Stimulated activated CD8-positive, alpha-beta memory T cell treated with anti-CD3 and anti-CD28 coated beads, Interleukin-7, amount 100 ng/mL, for 48 hours (primary cell): Measurements from ENCODE around the gene CEP89.
"Not testable (repeated sequence)": the region's sequence is repeated elsewhere in the genome, so short reads cannot be mapped to it uniquely, and the experiment has no call there.

ENCODE experiments used
- DNase-seq, 2 donors: peaks; one replicate each; pipeline ENCODE4 v3.0.0-alpha.2; 2020; ENCODE audit warnings: low read depth in 1 of 2; ENCODE audit errors: extremely low read depth in 1 of 2

CEP89 gene

DNA sequence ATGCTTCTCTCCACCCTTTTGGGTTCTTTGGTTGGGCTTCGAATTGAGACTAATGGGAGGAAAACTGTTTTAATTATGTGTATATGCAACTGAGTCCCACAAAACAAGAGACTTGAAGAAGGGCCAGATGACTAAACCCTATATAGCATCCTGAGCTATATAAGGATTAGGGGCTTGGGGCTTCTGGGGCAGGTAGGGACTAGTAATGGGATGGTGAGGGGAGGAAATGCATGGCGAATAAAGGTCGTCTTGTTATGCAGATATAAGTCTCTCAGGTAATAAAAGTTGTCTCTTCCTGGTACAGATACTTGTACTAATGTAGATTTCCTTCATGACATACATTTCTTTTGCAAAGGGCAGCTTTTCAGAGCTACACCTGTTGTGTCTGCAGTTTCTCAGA is 99.4 kb downstream of the CEP89 start:
- DNase-seq, result no peak

DNA sequence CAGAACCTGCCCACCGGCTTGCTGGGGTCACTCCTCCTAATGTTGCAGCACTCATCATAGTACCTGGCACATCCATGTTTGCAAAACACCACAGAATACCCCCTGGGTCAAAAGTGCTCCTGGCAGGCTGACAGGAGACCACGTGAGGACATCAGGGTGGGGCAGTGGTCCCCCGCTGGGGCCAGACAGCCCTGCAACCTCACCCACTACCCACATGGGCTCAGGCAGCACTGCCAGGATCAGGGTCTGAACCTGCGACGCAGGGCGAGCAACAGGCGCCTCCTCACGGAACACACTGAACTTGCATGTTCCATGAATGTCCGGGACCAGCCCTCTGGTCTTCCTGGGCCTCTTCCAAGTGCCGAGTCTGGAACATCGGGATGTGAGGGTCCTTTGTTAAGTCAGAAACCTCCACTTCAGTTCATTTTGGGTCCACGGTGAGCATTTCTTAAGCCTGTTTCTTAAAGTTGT is 100.7 kb downstream of the CEP89 start:
- DNase-seq, result no peak

DNA sequence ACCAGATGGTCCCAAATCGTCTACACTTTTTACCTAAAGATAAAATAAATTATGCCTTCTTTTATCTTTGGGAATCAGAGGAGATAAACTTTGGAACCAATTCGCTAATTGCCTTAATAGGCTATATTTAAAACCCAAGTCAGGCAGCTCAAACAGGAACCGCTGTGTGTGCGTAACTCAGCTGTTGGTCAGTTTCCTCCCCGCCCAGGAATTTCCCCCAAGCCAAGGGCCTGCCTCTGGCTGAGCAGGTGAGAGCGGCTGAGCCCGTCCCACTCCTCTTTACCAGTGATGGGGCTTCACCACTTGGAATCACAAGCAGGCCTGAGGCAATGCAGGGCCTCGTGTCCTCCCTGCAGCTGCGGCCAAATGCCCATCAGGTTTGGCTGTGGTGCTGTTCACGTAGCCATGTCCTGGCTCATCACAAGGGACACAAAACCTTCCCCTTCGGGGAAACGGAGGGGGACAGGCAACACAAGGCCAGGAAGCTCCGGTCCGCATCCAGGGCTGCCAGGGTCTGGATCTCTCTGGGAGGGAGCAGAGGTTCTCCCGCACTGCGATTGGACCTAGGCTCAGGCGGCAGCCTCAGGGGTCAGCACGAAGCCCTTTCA is 101.7 kb downstream of the CEP89 start:
- DNase-seq, result no peak

DNA sequence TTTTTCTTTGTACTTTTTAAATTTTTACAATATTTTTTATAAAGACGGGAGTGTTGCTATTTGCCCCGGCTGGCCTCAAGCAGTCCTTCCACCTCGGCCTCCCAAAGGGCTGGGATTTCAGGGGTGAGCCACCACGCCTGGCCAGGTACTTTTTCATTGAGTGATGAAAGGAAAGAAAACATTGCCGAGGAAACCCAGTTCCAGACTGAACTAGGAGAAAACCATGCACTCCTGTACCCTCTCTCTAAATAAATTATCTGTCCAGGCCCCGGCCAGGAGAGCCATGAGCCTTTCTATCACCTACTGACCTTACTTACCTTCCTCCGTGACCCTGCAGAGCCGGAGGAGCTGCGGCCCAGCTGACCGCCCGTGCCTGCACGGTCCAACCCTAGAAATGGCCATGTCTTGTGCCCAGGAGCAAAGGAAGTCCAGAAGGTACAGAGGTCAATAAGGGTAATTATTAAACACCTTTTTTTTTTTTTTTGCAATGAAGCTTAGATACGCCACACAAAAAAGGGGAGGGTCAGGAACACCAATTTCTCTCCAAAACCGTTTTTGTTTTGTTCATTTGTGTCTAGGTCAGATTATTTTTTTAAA is 102.3 kb downstream of the CEP89 start, which contains the start of gene SLC7A9:
SLC7A9 (minus strand) TSS at position 399 of the 597 bp plus-strand sequence. CDS start 1,233 bp downstream, outside the sequence.
- no peak for DNase-seq

DNA sequence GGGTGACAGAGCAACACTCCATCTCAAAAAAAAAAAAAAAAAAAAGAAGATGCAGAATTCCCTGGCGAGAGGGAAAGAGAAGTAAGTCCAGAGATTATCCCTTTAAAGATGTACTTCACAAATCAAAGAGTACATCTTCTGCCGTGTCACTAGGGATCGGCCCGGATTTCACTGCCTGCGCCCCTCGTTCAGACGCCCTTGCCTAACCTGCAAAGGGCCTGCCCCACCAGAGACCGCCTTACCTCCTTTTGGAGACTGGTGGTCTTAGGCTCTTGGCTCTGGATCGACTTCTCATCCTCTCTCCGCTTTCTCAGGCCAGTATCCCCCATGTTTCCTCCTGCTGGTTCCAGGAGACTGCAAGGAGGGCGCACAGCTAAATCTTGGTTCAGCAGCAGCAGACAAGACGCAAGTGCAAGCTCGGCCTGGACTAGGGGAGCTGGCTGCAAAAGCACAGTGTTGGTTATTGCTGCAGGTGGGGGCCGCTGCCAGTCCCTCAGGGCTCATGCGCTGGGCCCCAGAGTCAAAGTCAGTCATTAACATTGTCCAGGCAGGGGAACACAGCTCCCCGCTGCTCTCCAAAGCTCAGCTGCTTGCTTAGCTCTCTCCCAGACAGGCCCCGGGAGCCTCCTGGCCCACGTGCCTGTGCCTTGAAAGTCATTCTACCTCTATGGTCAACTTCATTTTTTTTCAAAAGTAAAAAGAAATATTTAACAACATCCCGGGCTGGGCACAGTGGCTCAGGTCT is 103.4 kb downstream of the CEP89 start:
- no peak for DNase-seq

DNA sequence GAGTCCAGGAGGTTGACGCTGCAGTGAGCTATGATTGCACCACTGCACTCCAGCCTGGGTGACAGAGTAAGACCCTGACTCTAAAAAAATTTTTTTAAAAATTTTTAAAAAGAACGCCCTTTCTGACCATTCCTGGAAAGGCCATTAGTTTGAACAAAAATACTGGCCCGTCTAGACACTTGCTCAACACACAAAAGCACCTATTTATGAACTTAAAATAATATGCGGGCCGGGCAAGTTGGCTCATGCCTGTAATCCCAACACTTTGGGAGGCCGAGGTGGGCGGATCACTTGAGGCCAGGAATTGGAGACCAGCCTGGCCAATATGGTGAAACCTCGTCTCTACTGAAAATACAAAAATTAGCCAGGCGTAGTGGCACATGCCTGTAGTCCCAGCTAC is 104.3 kb downstream of the CEP89 start:
- DNase-seq, result not testable (repeated sequence)

DNA sequence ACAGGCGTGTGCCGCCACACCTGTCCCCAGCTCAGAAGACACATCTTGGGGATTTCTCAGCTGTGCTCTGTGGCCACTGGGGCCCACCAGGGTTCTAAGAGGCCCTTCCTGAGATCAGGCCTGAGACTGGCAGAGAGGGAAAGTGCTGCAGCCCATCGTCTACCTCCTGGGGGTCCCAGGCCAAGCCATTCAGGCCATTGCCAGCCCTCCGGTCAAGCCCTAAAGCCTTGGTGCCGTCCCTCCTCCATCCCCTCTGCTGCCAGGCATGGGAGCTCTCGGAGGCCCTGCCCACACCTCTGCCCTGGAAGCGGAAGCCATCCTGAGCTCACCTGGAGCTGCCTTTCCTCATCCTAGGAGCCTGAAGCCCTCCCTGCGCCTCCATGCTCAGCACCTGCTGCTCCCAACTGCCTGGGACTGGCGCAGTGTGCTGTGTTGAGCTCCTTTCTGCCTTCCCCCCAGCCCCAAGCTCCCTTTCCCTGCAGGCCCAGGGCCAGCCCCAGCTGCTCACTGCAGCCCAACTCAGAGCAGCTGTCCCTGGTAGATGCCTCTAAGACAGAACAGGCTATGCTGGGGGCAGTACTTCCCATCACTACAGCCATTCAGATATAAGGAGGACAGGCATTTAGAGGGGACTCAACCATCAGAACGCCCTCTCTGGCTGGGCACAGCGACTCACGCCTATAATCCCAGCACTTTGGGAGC is 105.0 kb downstream of the CEP89 start:
- DNase-seq, result no peak

DNA sequence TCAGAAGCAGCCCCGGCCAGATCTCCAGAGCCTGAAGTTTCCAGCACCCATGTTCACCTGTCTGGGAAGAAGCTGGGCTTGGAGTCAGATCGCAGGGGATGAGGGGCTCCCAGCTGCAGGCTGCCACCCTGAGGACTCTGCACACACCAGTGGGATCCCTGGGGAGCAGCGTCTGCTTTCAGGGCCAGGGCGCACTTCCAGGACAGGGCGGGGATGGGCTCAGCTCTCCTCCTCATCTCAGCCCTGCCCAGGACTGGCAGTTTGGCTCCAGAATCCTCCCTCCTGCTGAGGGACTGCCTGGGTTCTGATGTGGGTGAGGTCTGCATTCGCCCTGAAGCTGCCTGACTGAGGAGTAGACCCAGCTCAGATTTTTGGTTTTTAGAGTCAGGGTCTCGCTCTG is 105.7 kb downstream of the CEP89 start:
- no peak for DNase-seq

DNA sequence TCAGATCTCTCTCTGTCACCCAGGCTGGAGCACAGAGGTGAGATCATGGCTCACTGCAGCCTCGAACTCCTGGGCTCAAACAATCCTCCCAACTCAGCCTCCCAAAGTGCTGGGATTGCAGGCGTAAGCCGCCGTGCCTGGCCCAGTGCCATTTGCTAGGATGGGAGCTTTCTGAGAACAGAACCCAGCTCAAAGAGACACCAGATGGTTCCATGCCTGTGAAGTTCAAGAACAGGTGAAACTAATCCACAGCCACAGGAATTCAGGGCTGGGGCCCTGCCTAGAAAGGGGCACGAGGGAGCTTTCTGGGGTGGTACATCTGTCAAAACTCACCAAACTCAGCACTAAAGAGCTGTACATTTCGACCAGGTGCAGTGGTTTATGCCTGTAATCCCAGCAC is 106.4 kb downstream of the CEP89 start:
- DNase-seq, result no peak

DNA sequence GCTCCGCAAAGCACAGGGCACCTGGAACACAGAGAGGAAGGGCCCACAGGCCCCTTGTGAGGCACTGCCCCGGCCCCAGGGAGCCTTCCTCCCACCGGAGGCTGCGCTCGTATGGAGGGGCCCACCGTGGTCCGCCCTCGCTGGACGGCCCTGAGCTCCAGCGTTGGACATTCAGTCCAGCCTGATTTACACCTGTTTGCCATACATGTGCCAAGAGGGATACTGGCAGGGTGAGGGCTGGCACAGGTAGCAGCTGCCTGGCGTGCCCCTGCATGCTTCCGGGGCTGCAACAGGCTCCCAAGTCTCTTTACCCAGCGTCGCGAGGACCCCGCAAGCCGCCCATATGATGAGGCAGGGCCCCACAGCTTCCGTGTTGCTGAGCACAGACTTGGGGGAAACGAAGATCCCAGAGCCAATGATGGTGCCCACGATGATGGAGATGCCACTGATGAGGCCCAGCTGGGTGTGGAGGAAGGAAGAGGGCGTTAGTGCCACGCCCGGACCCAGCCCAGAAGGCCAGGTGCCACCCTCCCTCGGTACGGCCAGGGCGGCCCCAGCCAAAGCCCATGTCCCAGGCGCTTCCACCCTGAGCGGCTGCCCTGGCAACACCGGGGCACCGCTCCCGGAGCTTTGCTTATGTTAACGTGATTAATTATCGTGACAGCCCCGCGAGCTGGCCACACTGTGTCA is 107.3 kb downstream of the CEP89 start:
- DNase-seq, result no peak

DNA sequence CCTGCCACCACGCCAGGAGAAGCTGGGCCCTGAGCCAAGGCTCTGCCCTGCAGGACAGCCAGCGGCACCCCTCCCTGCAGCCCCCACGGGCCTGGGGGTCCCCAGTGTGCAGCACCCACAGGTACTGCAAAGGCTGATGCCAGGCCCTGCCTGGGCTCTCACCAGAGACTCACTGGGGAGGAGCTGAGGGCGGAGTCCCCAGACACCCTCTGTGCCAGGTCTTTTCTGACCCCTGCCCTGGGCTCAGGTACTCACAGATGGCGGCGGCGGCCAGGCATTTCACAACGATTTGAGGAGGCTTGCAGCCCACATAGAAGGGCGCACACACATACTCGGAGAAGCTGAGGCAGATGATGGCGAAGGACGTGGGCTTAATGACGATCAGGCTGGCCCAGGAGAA is 107.9 kb downstream of the CEP89 start:
- DNase-seq, result no peak

DNA sequence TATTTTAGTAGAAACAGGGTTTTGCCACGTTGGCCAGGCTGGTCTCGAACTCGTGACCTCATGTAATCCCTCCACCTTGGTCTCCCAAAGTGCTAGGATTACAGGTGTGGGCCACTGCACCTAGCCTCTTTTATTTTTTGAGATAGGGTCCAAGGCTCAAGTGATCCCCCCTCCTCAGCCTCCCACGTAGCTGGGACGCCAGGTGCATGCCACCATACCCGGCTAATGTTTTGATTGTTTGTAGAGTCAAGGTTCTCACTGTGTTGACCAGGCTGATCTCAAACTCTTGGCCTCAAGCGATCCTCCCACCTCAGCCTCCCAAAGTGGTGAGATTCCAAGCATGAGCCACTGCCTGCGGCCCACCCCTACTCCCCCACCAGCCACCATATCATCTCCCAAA is 108.5 kb downstream of the CEP89 start:
- DNase-seq, result no peak

DNA sequence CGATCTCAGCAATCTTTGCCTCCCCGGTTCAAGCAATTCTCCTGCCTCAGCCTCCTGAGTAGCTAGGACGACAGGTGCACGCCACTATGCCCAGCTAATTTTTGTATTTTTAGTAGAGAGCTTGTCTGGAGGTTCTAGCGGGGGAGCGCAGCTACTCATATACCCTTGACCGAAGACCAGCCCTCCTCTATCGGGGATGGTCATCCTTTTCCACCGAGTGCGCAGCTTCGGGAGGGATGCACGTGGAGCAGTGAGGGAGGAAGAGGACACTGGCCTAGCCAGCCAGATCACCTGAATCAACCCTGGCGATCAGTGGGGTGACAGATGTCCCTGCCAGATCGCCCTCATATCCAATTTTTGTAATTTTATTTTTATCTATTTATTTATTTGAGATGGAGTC is 109.0 kb downstream of the CEP89 start:
- no peak for DNase-seq

DNA sequence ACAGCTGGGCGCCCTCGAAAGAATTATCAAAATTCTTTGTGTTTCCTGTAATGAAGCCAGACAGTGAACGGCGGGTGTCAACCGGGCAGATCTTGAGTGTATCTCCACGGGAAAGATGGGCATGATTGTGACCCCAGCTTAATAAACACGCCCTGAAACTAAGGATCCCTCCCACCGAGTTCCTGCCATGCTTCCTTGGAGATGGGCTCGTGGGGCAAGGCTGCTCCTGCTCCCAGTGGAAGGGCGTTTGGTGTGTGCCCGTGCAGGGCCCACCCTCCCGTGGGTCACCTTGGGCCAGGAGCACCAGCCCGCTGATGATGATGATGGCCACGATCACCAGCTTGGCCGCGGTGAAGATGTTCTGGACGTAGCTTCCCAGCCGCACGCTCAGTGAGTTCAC is 109.6 kb downstream of the CEP89 start:
- DNase-seq, result no peak

DNA sequence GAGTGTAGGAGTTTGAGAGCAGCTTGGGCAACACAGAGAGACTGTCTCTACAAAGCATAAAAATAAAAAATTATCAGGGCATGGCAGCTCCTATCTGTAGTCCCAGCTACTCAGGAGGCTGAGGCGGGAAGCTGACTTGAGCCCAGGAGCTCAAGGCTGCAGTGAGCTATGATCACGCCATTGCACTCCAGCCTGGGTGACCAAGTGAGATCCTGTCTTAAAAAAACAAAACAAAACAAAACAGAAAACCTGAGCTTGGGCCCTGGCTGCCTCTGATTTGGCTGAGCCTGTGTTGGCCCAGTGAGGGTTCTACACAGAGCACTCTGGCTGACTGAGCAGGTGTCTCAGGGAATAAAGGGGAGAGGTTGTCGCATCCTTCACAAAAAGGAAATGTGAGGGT is 110.2 kb downstream of the CEP89 start:
- DNase-seq, result no peak

DNA sequence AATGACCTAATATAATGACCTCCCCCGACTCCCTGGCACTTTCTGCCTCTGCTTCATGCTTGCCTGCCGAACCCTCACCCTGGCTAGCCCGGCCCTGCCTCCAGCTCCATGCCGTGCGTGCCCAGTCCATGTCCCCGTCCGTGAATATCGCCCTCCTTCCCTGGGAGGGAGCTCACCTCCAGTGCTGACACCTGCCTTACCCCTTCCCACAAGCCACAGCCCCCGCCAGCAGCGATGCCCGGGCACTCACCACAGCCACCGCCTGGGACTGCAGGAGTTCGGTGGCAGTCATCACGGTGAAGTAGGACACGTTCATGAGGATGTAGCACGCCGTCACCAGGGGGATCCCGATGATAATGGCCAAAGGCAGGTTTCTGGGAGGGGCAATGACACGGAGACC is 112.2 kb downstream of the CEP89 start:
- DNase-seq, result no peak

DNA sequence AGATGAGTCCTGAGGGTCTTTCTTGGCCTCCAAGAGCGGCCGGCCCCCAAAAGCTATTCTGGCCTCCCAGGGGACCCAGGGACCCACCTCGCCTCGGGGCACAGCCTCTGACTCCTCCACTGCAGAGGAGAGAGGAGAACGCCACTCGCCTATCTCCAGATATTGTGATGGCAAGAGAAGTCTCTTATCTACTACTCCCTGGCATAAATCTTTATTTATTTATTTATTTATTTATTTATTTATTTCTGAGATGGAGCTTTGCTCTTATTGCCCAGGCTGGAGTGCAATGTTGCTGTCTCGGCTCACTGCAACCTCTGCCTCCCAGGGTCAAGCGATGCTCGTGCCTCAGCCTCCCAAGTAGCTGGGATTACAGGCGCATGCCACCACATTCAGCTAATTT is 113.2 kb downstream of the CEP89 start:
- DNase-seq, result no peak

DNA sequence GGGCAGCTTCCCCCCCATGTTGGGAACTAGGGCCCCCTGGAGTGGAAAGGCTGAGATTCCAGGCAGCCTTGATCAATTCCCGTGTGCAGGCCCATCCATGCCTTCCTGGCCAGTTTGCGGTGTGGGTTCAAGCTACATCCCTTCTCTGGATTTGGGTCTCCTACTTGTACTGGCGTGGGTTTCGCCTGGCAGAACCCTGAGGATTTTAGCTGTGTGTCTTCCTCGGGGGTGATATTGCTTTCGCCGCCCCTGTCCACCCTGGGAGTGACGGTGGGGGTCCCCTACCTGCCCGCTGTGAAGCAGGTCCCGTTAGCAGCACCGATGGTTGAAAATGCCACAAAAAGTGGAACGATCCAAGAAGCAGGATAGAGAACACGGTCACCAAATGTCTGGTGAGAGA is 113.6 kb downstream of the CEP89 start:
- no peak for DNase-seq

DNA sequence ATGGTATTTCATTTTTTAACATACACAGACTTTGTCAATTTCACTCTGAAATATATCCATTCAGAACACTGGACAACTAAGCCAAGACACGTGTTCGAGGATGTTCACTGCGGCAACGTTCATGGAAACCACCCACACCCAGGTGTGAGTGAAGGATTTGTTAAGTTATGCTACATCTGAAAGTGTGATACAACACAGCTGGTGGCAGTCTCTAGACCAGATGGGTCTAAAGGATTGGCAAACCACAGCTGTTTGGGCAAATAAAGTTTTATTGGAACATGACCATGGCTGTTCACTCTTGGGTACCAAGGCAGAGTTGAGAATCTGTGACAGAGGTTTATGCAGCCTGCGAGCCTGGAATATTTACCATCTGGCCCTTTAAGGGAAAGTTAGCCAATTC is 114.2 kb downstream of the CEP89 start:
- DNase-seq, result no peak

DNA sequence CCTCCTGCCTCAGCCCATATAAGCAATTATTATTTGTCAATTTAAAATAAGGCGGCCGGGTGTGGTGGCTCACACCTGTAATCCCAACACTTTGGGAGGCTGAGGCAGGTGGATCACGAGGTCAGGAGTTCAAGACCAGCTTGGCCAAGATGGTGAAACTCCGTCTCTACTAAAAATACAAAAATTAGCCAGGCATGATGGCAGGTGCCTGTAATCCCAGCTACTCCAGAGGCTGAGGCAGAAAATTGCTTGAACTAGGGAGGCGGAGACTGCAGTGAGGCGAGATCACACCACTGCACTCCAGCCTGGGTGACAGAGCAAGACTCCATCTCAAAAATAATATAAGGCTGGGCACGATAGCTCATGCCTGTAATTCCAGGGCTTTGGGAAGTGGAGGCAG is 114.9 kb downstream of the CEP89 start:
- not testable (repeated sequence) for DNase-seq

DNA sequence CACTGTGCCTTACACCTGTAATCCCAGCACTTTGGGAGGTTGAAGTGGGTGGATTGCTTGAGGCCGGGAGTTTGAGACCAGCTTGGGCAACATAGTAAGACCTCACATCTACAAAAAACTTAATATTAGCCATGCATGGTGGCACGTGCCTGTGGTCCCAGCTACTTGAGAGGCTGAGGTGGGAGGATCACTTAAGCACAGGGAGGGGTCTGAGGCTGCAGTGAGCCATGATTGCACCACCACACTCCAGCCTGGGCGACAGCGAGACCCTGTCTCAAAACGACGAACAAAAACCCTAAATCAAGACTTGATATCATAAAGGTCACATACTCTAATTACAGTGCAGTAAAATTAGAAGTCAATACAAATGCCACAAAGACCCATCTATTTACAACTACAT is 119.5 kb downstream of the CEP89 start:
- no peak for DNase-seq
